NCI-H146 treated with DMSO at 0.1 percent for 48 hours (cell line): ENCODE data around the gene MAP7.
A peak's percentile ranks its signal among the peaks of the same experiment; 100 is the strongest.

Experiments used
- DNase-seq: peaks from one replicate; lab custom pipeline; 2025; ENCODE audit not compliant: unreplicated experiment; lab: John Stamatoyannopoulos, UW

The MAP7 gene

DNA sequence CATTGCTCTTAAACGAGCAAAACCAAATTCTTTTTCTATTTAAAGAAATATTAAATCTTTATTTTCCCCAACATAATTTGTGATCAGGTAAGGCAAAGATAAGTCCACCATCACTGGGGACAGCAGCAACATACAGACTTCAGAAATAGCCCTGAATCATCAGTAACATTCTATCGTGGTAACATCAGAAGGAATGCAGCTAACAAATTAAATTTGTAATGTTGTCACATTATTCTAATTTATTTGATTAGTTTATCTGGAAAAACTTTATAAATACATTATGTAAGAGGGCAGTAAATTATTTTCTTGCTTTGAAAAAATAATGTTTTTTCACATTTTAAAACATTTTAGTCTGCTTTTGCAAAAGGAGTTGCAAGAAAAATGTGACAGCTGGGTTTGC lies 206.9 kb downstream of the MAP7 start:
- no peak for DNase-seq

DNA sequence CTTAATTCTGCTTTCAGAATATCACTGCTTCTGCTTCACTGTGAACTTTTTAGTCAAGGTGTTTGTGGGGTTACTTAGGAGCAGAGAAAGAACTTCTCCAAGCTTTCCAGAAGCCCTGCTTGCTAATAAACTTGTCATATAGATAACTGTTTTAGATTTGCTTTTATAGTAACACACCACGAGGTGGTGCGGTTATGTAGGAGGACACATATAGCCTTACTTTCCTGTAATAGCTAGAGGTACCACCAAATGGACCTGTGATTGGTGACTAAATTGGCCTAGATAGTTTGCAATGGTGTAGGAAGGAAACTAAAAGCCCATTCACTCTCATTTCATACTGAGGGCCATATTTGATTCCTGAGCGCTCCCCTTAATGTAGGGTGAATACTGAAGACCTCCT lies 208.3 kb downstream of the MAP7 start:
- no peak for DNase-seq

DNA sequence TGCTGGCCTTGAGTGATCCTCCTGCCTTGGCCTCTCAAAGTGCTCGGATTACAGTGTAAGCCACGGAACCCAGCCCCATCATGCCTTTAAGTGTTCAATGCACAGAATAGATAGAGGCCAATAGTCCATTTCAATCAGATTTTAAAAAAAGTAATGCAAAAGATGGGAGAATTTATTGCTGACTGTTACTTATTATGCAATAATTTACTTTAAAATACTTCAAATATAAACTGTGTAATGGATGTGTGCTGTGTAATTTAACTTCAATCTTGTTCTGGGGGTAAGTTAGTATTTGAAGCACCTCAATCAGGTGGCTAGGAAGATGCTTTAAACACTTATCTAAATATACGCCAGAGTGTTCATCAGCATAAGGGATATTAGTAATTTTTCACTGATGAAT lies 208.9 kb downstream of the MAP7 start:
- DNase-seq, result no peak

DNA sequence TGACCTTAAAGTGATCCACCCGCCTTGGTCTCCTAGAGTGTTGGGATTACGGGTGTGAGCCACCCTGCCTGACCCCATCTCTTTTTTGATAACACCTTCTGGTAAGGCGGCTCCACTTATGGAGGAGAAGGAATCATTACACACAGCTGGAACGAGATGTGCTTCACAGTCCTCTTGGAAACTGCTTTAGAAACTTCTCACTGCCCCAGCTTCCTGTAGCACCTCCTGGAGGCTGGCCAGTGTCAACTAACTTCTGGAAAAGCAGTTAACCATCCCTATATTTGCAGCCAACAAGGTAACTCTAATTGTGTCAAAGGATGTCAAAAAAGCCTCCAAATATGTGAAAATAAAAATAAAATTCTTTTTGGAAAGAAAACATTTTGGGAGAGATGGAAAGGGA lies 211.7 kb downstream of the MAP7 start:
- no peak for DNase-seq

DNA sequence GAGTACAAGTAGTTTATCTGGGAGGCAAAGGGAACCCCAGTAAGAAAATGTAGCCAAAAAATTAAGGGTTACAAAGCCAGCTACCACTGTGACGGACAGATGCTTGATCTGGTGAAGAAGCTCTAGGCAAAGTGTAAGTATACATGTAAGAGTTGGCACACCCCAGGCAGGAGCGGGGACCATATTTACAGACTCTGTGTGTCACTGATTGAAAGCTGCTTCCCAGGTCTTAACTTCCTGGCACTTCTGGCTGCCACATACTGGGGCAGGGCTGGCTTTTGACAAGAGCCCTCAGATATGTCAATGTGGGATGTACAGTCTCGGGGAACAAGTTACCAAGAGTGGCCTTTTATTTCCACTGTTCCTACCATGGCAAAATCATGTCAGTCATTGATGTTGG lies 212.6 kb downstream of the MAP7 start:
- DNase-seq, result no peak

DNA sequence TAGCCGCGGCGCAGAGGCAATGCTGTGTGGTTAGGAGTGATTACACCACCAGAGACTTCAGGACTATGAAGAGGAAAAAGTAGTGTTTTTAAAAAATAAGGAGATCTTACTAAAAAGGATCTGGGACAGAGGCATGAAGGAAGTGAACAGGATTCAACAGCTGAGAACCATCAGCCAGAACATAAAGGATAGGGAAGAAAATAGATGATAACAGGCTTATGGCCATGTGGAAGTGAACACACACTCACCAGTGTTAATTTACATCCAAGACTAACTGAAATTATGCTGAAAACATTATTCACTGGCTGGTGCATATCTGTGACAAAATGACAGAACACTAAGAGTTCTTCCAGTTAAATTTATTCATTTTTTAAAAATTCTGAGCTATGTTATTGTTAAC lies 213.1 kb downstream of the MAP7 start:
- DNase-seq, result no peak

DNA sequence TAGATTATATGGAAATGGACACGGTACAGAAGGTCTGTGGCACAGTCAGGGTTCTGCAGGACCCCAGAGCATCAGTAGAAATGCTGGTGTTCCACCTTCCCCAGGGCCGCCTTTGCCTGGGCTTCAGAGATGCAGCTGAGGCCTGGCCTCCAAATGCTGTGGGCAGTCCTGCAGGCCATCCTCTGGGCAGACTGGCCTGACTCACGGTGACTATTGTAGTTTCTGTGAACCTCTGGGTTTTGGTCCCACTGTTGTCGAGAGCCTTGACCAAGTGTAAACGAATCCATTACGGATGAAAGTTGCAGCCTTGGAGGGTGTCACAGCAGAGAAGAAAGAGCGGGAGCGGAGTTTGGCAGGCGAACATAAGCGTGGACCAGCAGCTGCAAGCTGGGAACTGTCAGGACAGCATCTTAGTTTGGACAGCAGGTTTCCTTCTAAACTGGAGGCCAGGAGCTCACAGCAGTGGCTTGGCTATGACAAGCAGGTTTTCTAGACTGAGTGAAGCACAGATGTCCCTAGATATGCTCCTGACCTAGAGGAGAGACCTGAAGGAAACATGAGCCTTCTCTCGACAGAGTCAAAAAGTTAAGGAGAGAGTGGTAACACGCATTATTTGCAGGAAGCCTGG lies 214.4 kb downstream of the MAP7 start:
- DNase-seq, result no peak

DNA sequence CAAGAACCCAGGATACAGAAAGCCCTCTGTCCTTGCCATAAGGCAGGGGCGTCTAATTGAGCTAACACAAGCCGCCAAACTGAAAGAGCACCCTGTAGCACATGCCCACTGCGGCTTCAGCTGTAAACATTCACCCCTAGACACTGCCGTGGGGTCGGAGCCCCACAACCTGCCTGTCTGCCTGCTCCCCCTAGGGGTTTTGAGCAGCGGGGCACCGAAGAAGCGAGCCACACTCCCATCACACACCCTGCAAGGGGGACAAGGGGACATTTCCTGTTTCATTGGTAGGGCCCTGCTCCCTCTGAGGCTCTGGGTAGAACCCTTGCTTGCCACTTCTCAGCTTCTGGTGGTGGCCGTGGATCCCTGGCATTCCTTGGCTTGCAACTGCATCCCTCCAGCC lies 215.4 kb downstream of the MAP7 start:
- no peak for DNase-seq

DNA sequence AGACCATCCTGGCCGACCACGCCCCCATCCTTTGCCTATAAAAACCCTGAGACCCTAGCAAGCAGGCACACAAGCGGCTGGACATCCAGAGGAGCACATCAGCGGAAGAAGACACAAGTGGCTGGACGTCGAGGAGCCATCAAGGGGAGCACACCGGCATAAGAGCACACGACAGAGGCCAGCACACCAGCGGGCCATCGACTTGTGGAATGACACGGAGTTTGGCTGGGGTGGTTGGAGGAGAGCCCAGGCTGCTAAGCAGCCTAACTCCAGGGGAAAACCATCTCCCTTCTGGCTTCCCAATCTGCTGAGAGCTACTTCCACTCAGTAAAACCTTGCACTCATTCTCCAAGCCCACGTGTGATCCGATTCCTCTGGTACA lies 215.8 kb downstream of the MAP7 start:
- DNase-seq, result no peak

DNA sequence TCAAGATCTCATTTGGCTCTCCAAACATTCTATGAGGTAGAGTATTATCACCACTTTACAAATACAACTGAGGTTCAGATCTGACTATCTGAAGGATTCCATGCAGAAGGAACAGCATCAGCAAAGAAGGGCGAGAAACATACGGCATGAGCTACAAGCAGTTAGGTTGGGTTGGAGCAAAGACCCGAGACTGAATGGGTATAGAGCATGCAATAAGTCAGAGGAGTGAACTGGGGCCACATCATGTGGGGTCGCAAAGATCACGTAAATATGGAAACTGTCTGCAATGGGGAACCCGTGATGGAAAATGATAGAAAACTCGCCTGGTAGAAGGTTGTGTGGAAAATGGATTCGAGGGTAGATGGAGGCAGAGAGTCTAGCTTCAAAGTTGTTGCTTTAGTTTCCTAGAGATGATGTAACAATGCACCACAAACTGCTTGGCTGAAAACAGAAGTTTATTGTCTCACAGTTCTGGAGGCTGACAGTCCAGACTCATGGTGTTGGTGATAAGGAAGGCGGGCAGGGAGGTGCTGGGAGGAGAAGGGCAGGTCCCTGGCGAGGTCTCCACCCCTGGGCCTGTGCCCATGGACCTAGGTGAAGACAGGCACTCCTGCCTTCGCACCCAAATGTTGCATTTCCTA lies 216.3 kb downstream of the MAP7 start:
- no peak for DNase-seq

DNA sequence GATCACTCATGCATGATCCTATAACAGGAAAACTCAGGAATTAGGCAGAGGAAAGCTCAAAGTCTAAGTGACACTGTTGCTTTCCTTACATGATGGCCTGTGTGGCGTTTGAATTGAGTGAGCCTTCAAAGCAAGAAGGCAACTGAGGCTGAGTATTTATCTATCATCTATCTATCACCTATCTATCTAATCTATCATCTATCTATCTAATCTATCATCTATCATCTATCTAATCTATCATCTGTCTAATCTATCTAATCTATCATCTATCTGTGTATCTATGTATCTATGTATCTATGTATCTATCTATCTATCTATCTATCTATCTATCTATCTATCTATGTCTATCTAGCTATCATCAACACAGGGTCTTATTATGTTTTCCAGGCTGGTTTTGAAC lies 218.8 kb downstream of the MAP7 start:
- DNase-seq, result no peak

DNA sequence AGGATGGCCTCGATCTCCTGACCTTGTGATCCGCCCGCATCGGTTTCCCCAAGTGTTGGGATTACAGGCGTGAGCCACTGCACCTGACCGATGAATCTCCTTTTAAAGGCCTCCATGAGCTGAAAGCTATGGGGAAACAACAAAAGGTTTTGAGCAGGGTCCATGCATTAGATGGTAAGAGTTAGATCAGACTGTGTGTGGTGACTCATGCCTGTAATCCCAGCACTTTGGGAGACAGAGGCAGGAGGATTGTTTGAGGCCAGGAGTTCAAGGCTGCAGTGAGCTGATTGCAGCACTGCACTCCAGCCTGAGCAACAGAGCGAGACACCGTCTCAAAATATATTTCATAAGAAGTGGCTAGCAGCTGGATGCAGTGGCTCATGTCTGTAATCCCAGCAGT lies 219.6 kb downstream of the MAP7 start:
- DNase-seq, result no peak

DNA sequence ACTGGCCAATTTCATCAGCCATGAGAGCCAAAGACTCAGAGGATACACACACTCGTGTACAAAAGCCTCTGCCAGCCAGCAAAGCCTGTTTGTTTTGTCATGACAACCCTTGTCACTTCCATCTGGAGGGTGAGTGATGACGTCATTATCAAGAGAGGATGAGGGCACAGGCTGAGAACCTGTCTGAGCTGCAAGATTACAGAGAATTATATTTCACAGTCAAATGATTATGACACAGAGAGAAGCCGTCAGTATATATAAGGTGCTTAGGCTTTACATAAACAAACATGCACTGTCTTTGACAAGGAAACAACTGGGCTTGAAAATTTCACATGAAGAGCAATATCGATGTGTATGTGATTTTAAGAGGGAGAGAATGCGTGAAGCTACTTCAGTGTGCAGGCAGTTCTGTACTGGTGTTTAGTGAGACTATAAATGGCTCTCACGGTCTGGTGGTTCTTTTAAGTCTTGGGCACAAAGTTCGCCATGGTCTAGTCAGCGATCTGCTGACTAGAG lies 224.1 kb downstream of the MAP7 start:
- peak; percentile 81 for DNase-seq

DNA sequence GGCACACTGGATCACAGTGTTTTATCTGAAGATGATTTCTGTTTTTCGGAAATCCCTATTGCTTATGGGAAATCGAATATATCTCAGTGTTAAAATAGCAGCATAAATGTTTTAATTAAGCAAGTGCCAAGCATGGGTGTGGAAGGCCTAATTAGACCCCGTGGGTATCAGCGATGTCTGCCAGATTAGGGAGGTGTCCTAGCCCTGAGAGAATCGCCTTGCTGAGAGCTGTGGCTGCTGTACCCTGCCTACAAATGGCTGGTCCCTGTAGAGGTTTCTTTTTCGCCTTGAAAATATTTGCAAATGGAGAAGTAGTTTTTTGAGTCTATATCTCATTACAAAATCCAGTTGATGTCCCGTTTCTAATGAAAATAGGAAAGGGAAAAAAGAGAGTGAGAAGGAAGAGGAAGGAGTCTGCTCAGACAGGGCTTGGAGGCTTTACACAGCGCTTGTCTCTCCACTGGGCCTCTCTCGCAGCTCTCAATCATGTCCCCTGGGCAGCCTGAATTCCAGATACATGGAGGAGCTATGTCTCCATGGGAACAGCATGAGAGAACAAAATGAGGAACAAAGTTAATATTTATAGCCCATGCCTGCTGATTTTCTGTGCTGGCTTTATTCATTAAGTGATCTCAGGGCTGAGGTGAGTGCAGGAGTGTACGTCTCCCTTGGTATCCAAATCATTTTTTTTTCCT lies 225.4 kb downstream of the MAP7 start:
- no peak for DNase-seq

DNA sequence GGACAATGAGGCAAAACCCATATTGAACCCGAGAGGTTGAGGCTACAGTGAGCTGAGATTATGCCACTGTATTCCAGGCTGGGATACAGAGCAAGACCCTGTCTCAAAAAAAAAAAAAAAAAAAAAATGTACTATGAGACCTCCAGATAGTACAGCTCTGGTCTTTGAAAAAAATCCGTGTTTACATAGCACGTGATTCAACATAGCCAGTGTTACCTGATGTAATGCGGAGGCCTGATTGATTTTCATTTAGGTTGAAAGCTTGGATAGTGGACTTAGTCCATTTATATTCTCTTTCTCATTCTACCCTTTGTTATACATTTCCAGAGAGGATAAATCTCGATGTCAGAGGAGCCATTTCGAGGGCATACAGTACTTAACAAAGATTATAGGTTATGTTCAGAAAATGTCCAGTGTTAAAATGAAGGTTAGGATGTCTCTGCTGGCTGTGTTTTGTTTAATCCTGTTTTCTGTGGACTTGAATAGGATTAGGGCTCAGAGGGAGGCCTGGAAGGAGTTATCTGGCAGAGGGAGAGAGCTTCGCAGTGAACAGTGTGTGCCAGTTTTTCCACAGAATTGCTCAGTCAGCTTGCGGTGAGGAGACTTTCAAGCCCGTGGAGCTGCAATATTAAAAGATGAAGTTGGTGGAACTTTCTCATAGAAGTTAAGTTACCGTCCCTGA lies 226.7 kb downstream of the MAP7 start:
- peak; percentile 23 for DNase-seq

DNA sequence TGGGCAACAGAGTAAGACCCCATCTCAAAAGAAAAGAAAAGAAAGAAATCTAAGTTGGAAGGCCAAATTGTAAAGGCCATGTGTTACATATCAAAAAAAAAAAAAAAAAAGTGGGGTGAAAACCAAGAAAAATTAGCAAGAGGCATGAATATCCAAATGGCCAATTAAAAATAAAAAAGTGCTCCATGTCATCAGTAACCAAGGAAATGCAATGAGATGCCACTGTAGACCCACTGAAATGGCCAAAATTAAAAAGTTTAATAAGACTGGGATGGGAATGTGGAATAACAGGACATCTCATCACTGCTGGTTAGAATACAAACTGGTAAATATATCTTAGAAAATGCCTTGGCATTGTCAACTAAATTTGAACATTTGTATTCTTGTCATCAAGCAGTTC lies 230.5 kb downstream of the MAP7 start:
- DNase-seq, result no peak

DNA sequence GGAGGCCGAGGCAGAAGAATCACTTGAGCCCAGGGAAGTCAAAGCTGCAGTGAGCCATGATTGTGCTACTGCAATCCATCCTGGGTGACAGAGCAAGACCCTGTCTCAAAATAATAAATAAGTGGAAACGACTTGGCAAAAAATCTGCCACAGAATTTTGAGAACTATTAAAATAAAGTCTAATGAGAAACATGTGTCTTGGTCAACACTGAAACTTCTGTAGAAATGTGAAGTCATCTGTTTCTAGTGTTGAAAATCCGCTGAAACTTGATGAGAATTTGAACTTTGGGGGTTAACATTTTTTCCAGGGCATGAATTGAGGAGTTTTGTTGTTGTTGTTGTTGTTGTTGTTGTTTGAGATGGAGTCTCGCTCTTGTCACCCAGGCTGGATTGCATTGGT lies 231.5 kb downstream of the MAP7 start:
- DNase-seq, result no peak

DNA sequence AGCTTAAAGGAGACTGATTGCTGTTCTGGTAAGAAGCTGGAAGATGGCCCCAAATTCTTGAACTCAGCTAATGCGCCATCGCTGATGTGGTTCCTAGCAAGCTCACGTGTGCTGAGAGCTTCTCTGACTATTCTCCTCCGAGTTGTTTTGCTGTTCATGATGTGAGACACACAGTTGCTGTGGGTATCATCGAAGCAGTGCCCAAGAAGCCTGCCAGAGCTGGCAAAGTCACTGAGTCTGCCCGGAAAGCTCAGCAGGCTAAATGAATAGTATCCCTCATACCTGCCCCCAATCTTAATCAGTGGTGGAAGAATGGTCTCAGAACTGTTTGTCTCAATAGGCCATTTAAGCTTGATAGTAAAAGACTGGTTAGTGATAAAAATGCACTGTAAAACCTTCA lies 232.3 kb downstream of the MAP7 start:
- DNase-seq, result no peak

DNA sequence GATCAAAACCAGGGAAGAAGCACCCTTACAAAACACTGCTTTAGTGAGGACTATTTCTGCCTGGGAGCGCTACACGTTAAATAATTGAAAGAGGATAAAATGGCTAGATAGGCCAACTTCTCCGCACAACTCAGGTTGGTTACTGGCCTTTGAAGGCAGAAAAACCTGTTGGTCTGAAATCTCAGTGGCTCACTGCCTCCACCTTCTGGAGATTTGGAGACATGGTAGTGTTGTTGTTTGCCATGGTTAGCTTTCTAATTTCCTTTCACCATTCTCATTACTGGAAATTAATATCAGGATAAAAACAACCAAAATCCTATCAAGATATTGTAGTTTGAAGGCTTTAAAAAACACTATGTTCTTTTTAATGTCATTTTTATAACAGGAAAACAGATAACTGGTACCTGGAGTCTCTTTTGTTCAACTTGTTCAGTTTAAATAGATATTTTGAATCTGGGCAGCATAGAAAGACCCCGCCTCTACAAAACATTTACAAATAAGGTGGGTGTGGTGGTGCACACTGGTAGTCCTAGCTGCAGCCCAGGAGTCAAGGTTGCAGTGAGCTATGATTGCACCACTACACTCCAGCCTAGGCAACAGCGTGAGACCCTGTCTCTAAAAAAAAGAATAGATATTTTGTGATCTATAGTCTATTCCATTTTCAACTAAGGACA lies 233.1 kb downstream of the MAP7 start:
- peak; percentile 59 for DNase-seq

DNA sequence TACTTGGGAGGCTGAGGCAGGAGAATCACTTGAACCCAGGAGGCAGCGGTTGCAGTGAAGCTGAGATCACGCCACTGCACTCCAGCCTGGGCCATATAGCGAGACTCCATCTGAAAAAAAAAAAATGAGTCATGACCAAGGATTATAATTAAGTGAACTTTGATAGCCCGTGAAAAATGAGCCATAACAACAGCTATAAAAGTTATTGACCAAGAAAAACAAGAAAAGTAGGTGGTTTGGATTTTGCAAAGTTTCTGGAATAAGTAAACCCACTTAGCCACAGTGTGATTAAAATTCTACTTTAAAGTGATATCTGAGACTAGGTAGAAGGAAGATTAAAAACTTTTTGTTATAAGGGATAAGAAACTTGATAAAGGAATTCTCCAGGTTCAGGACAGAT lies 234.6 kb downstream of the MAP7 start:
- DNase-seq, result no peak

DNA sequence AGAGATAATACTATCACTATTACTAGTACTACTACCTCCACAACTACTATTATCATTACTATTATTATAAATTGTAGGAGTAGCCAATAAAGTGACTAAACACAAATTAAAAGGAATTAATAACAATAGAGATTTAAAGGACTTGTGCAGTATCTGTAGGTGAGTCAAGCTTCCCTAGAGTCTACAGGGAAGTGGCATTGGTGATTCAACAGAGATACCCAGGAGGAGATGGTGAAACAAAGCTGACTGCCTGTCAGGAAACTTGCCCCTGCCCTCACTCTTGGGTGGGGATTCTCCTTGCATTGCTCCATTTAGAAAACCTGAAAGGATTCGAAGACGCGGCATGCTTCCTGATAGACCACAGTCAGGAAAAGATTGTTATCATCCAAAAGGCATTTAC lies 237.2 kb downstream of the MAP7 start:
- no peak for DNase-seq
